ENCODE data around the gene CRIM1.

Gene CRIM1

DNA sequence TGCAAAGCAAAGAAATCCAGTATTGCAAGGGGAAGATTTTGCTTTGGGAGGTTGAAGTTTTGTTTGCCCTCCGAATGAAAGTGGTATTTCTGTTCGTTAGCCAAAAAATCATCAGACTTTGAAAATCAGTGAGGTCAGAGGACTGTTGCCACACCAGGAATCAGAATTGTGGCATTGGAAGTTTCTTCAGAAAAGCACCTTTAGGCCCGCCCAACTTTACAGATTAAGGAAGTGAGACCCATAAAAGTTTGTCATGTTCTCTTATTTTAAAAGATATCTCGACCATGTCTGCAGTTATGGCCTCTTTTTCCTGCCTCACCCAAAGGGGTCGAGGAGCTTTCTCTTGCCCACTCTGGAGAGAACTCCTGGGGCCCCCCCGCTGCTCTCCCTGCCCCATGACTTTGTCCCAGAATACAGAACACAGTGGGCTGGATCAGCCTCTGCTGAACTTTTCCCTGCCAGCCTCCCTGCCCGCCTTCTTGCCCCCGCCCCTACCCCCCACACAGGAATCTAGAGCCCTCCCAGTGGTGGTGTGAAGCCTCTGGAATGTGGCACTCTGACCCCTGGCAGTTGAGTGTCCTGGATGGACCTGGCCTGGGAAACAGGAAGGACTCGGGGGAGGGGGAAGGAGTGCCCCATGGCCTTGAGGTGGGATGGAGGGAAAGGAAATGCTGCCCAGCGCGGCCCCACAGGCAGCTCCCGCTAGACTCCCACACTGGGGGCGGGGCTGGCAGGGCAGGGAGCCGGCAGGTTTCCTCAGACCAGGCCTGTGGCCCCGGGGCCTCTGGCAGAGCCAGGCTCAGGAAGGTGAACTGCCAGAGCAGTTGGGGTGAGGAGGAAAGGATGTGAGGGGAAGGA, 25.3 kb downstream of the CRIM1 start:
- Histone ChIP-seq H3K27ac (ENCODE audit: low read length, poor library complexity, severe bottlenecking) (peak overlapping the region; percentile 43), H2BK12ac (ENCODE audit: low read length in 2 of 2) (peak overlapping the region in 1 of 2 experiments; percentile 8), H4K91ac (ENCODE audit: low read length) (peak overlapping the region; percentile 67), H2BK5ac (ENCODE audit: low read depth, low read length, poor library complexity, severe bottlenecking) (no peak overlapping the region), H3K4ac (ENCODE audit: low read depth in 1 of 2, low read length in 2 of 2) (peak overlapping the region in 1 of 2 experiments; percentile 22), H2BK120ac (ENCODE audit: low read depth, low read length) (peak overlapping the region; percentile 12), H3K23ac (ENCODE audit: low read length in 2 of 2) (no peak overlapping the region), H3K9ac (ENCODE audit: low read length) (no peak overlapping the region), H3K14ac (ENCODE audit: low read length in 2 of 2) (no peak overlapping the region), H2BK15ac (ENCODE audit: low read depth, poor library complexity, severe bottlenecking) (peak overlapping the region; percentile 87), H3K18ac (ENCODE audit: low read depth in 1 of 2, low read length in 2 of 2) (peak overlapping the region; percentile 24 to 86), H3K4me1 (ENCODE audit: control insufficient read depth, insufficient read depth, low read depth, low read length) (peaks cover 36% of the 10 kb centered on the region), H3K9me3 (ENCODE audit: control insufficient read depth, low read length) (no peaks in the 10 kb centered on the region), H3K36me3 (ENCODE audit: control insufficient read depth in 1 of 2, insufficient read depth in 2 of 2, low read depth in 1 of 2, low read length in 2 of 2) (peaks cover 8% of the 10 kb centered on the region in 2 experiments), H3K4me3 (ENCODE audit: insufficient read depth in 1 of 2, low read depth in 1 of 2, low read length in 2 of 2) (no peak overlapping the region), H3K27me3 (ENCODE audit: control insufficient read depth in 1 of 2, insufficient read depth in 1 of 2, low read length in 2 of 2) (no peaks in the 10 kb centered on the region), H3K79me1 (replicated peaks; ENCODE audit: low read length, poor library complexity, severe bottlenecking) (peaks cover 6% of the 10 kb centered on the region), H4K8ac (ENCODE audit: low read length) (peak overlapping the region; percentile 4), H3K4me2 (ENCODE audit: low read length, poor library complexity, severe bottlenecking) (peak overlapping the region; percentile 32), H2AFZ (ENCODE audit: low read depth, low read length) (no peak overlapping the region), H2AK5ac (ENCODE audit: low read length, severe bottlenecking) (peak overlapping the region; percentile 63)
- peak; percentile 65 for DNase-seq
- WGBS, result 23% methylated on average over 13 of the region's 15 CpGs

DNA sequence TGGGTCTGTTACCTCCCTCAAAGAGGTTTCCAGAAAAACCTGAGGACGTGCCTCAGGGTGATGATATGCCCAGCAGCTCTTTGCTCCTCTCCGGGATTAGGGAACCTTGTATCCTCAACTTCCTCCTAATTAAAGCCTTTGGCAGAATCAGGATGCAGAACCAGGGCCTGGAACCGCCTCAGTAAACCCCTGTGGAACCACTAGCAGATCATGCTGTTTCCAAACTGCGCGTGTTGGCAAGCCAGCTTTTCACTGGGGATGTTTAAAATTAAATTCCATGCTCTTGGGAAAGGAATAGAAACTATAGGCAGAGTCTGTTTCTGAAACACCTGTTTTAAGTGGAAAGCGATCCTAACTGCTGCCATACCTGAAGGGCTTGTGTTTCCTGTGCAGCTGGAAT, 26.4 kb downstream of the CRIM1 start:
- Histone ChIP-seq H3K18ac (ENCODE audit: low read depth in 1 of 2, low read length in 2 of 2) (peak overlapping the region in 1 of 2 experiments; percentile 55), H3K4ac (ENCODE audit: low read depth in 1 of 2, low read length in 2 of 2) (no peak overlapping the region), H3K23ac (ENCODE audit: low read length in 2 of 2) (no peak overlapping the region), H2AFZ (ENCODE audit: low read depth, low read length) (no peak overlapping the region), H2BK15ac (ENCODE audit: low read depth, poor library complexity, severe bottlenecking) (no peak overlapping the region), H2BK12ac (ENCODE audit: low read length in 2 of 2) (no peak overlapping the region), H3K9ac (ENCODE audit: low read length) (no peak overlapping the region), H2BK5ac (ENCODE audit: low read depth, low read length, poor library complexity, severe bottlenecking) (no peak overlapping the region), H3K4me1 (ENCODE audit: control insufficient read depth, insufficient read depth, low read depth, low read length) (peaks cover 30% of the 10 kb centered on the region), H4K8ac (ENCODE audit: low read length) (no peak overlapping the region), H3K36me3 (ENCODE audit: control insufficient read depth in 1 of 2, insufficient read depth in 2 of 2, low read depth in 1 of 2, low read length in 2 of 2) (peaks cover 7 to 8% of the 10 kb centered on the region in 2 experiments), H3K4me3 (ENCODE audit: insufficient read depth in 1 of 2, low read depth in 1 of 2, low read length in 2 of 2) (no peak overlapping the region), H2AK5ac (ENCODE audit: low read length, severe bottlenecking) (no peak overlapping the region), H3K4me2 (ENCODE audit: low read length, poor library complexity, severe bottlenecking) (no peak overlapping the region), H4K91ac (ENCODE audit: low read length) (no peak overlapping the region), H3K14ac (ENCODE audit: low read length in 2 of 2) (no peak overlapping the region), H3K27me3 (ENCODE audit: control insufficient read depth in 1 of 2, insufficient read depth in 1 of 2, low read length in 2 of 2) (no peaks in the 10 kb centered on the region), H3K27ac (ENCODE audit: low read length, poor library complexity, severe bottlenecking) (no peak overlapping the region), H3K9me3 (ENCODE audit: control insufficient read depth, low read length) (no peaks in the 10 kb centered on the region), H3K79me1 (replicated peaks; ENCODE audit: low read length, poor library complexity, severe bottlenecking) (peaks cover 4% of the 10 kb centered on the region), H2BK120ac (ENCODE audit: low read depth, low read length) (no peak overlapping the region)
- no peak for DNase-seq
- WGBS, result 92% methylated on average over 6 of the region's 6 CpGs

DNA sequence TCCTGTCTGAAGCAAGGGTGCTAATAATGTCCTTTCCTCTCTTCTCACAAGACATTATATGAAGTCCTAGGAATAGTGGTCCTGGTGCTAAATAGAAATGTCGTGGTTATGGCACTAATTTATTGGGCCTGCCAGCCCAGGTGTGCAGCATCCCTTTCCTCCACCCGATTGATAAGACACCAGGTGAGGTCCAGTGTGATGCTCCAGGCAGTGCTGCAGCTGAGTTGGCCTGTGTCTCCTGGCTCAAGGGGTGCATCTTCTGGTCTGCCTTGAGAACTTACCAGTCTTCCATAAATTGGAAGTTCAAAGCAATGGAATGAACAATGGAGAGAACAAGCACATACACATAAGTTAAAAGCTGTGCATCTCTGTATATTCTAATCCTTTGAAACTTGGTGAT, 26.9 kb downstream of the CRIM1 start:
- H3K4me1 ChIP-seq (ENCODE audit: control insufficient read depth, insufficient read depth, low read depth, low read length), result peaks cover 26% of the 10 kb centered on the region

DNA sequence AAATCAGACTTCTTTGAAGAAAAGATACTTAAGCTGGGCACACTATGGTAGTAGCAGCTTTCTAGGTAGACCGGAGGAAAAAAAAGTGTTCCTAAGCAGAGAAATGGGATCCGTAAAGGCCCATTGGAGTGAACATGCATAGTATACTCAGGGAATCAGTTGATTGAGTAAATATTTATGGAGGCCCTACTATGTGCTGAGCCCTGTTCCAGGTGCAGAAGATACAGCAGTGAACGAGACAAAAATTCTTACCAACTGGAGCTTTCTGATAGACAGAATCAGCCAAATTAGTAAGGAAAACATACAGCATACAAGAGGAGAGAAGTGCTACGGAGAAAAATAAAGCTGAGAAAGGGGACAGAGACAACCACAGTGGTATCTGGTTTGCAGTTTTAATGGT, 28.1 kb downstream of the CRIM1 start:
- Histone ChIP-seq H3K14ac (ENCODE audit: low read length in 2 of 2) (no peak overlapping the region), H3K4me2 (ENCODE audit: low read length, poor library complexity, severe bottlenecking) (no peak overlapping the region), H4K91ac (ENCODE audit: low read length) (no peak overlapping the region), H2BK12ac (ENCODE audit: low read length in 2 of 2) (no peak overlapping the region), H3K27ac (ENCODE audit: low read length, poor library complexity, severe bottlenecking) (no peak overlapping the region), H2AFZ (ENCODE audit: low read depth, low read length) (no peak overlapping the region), H3K4ac (ENCODE audit: low read depth in 1 of 2, low read length in 2 of 2) (no peak overlapping the region), H2AK5ac (ENCODE audit: low read length, severe bottlenecking) (peak overlapping the region; percentile 3), H3K23ac (ENCODE audit: low read length in 2 of 2) (no peak overlapping the region), H3K79me1 (replicated peaks; ENCODE audit: low read length, poor library complexity, severe bottlenecking) (peaks cover 4% of the 10 kb centered on the region), H3K4me3 (ENCODE audit: insufficient read depth in 1 of 2, low read depth in 1 of 2, low read length in 2 of 2) (no peak overlapping the region), H2BK120ac (ENCODE audit: low read depth, low read length) (no peak overlapping the region), H3K9me3 (ENCODE audit: control insufficient read depth, low read length) (no peaks in the 10 kb centered on the region), H3K9ac (ENCODE audit: low read length) (no peak overlapping the region), H2BK5ac (ENCODE audit: low read depth, low read length, poor library complexity, severe bottlenecking) (no peak overlapping the region), H2BK15ac (ENCODE audit: low read depth, poor library complexity, severe bottlenecking) (no peak overlapping the region), H3K18ac (ENCODE audit: low read depth in 1 of 2, low read length in 2 of 2) (peak overlapping the region; percentile 2 to 31), H3K36me3 (ENCODE audit: control insufficient read depth in 1 of 2, insufficient read depth in 2 of 2, low read depth in 1 of 2, low read length in 2 of 2) (peaks cover 5 to 8% of the 10 kb centered on the region in 2 experiments), H4K8ac (ENCODE audit: low read length) (peak overlapping the region; percentile 5), H3K4me1 (ENCODE audit: control insufficient read depth, insufficient read depth, low read depth, low read length) (peaks cover 24% of the 10 kb centered on the region), H3K27me3 (ENCODE audit: control insufficient read depth in 1 of 2, insufficient read depth in 1 of 2, low read length in 2 of 2) (no peaks in the 10 kb centered on the region)
- DNase-seq, result no peak
- over 99% methylated on average over 3 of the region's 4 CpGs for WGBS

More for the DNA sequence above, 26.9 kb downstream of the CRIM1 start:
- no peaks in the 10 kb centered on the region for H3K9me3 ChIP-seq (ENCODE audit: control insufficient read depth, low read length)
- peaks cover 4% of the 10 kb centered on the region for H3K79me1 ChIP-seq (replicated peaks; ENCODE audit: low read length, poor library complexity, severe bottlenecking)
- 56% methylated on average over 2 of the region's 2 CpGs for WGBS
- no peak overlapping the region for H3K4ac ChIP-seq (ENCODE audit: low read depth in 1 of 2, low read length in 2 of 2)
- no peak overlapping the region for H2AFZ ChIP-seq (ENCODE audit: low read depth, low read length)
- H3K23ac ChIP-seq (ENCODE audit: low read length in 2 of 2), result no peak overlapping the region
- peaks cover 5 to 8% of the 10 kb centered on the region in 2 experiments for H3K36me3 ChIP-seq (ENCODE audit: control insufficient read depth in 1 of 2, insufficient read depth in 2 of 2, low read depth in 1 of 2, low read length in 2 of 2)
- H2BK5ac ChIP-seq (ENCODE audit: low read depth, low read length, poor library complexity, severe bottlenecking), result no peak overlapping the region
- no peak overlapping the region for H2AK5ac ChIP-seq (ENCODE audit: low read length, severe bottlenecking)
- H3K27me3 ChIP-seq (ENCODE audit: control insufficient read depth in 1 of 2, insufficient read depth in 1 of 2, low read length in 2 of 2), result no peaks in the 10 kb centered on the region
- DNase-seq, result no peak
- H4K8ac ChIP-seq (ENCODE audit: low read length), result no peak overlapping the region
- no peak overlapping the region for H3K4me3 ChIP-seq (ENCODE audit: insufficient read depth in 1 of 2, low read depth in 1 of 2, low read length in 2 of 2)
- no peak overlapping the region for H3K27ac ChIP-seq (ENCODE audit: low read length, poor library complexity, severe bottlenecking)
- H2BK15ac ChIP-seq (ENCODE audit: low read depth, poor library complexity, severe bottlenecking), result no peak overlapping the region
- H3K4me2 ChIP-seq (ENCODE audit: low read length, poor library complexity, severe bottlenecking), result no peak overlapping the region
- no peak overlapping the region for H2BK12ac ChIP-seq (ENCODE audit: low read length in 2 of 2)
- H3K18ac ChIP-seq (ENCODE audit: low read depth in 1 of 2, low read length in 2 of 2), result peak overlapping the region in 1 of 2 experiments; percentile 55
- no peak overlapping the region for H3K14ac ChIP-seq (ENCODE audit: low read length in 2 of 2)
- H4K91ac ChIP-seq (ENCODE audit: low read length), result no peak overlapping the region
- no peak overlapping the region for H3K9ac ChIP-seq (ENCODE audit: low read length)
- H2BK120ac ChIP-seq (ENCODE audit: low read depth, low read length), result no peak overlapping the region

All from mesenchymal stem cell (in vitro differentiated cells and primary cell).